GM15510 (cell line): ENCODE results near the gene COX17.

Experiments
- POLR2A ChIP-seq: IDR thresholded peaks from 3 replicates; pipeline ENCODE4 v1.6.1; 2011; ENCODE audit warnings: borderline replicate concordance; ENCODE audit not compliant: insufficient read length; ENCODE audit errors: extremely low read depth

COX17 gene

GRCh38 chr3:119676771-119677640 lies at the start of gene COX17:
TSS of gene COX17 (minus strand) at chr3:119677406. CDS start at chr3:119677310, 96 bp downstream.
- peak; percentile 45 for TF ChIP-seq POLR2A

- no peak for TF ChIP-seq POLR2A
Measured at GRCh38 chr3:119726909-119727308, 49.7 kb upstream of the COX17 start.

- TF ChIP-seq POLR2A: no peak
Measured at GRCh38 chr3:119723022-119723421, 45.8 kb upstream of the COX17 start.

GRCh38 chr3:119717520-119717919 lies 40.3 kb upstream of the COX17 start:
- no peak for TF ChIP-seq POLR2A

- no peak for TF ChIP-seq POLR2A
Measured at GRCh38 chr3:119716998-119717397, 39.8 kb upstream of the COX17 start.

GRCh38 chr3:119715105-119715504 lies 37.9 kb upstream of the COX17 start:
- TF ChIP-seq POLR2A: no peak

GRCh38 chr3:119703820-119704531 lies 26.8 kb upstream of the COX17 start:
- no peak for TF ChIP-seq POLR2A

GRCh38 chr3:119702530-119703527 lies 25.6 kb upstream of the COX17 start, which contains the start of gene CFAP91:
TSS of gene CFAP91 (plus strand) at chr3:119703022. CDS start at chr3:119703099, 77 bp downstream.
- TF ChIP-seq POLR2A: no peak

- TF ChIP-seq POLR2A: no peak
Measured at GRCh38 chr3:119700920-119701734, 23.9 kb upstream of the COX17 start.

GRCh38 chr3:119700269-119700919 lies 23.2 kb upstream of the COX17 start:
- TF ChIP-seq POLR2A: no peak

- TF ChIP-seq POLR2A: no peak
Measured at GRCh38 chr3:119697394-119697793, 20.2 kb upstream of the COX17 start.

- TF ChIP-seq POLR2A: no peak
Measured at GRCh38 chr3:119695480-119695879, 18.3 kb upstream of the COX17 start.

GRCh38 chr3:119690043-119690656 lies 12.9 kb upstream of the COX17 start:
- no peak for TF ChIP-seq POLR2A
